Panc1 (cell line): Measurements from ENCODE around the gene ACP4. TPM values are rescaled to one million over a fixed set of nuclear protein-coding genes. Genes with fewer than 3 reads are reported as not detected.

Source experiments
- ATAC-seq: fragments of 200-7000 bp; cut with Tn5 transposase; 2 replicates; pipeline ENCODE4 v1.9.1; 2020; ENCODE audit warnings: mild to moderate bottlenecking, moderate library complexity
- BruUV-seq: library from RNA; stranded (reverse); fragments of 400-500 nt; replicated peaks from 2 replicates; lab custom pipeline; 2021; lab: Mats Ljungman, UMichigan
- CTCF ChIA-PET: fragments of 300-600 bp; sonication (Branson Sonifier 250); formaldehyde crosslinking; loops from one replicate; lab custom pipeline; 2022; ENCODE audit warnings: antibody characterized with exemption; lab: Charles Lee
- POLR2A ChIA-PET: fragments of 300-600 bp; sonication (Branson Sonifier 250); formaldehyde crosslinking; loops from one replicate; lab custom pipeline; 2022; ENCODE audit warnings: antibody characterized with exemption; lab: Charles Lee
- DNase-seq: peaks from one replicate; pipeline ENCODE4 v3.0.0-alpha.2; 2010; ENCODE audit warnings: low read depth, low spot score
- H3K27ac ChIP-seq: 2 replicates; pipeline ENCODE4 v1.5.1; 2011; ENCODE audit warnings: mild to moderate bottlenecking, low read length, inconsistent platforms
- H3K27me3 ChIP-seq: fragments of 200-500 bp; sonication (Bioruptor generic); 2 replicates; pipeline ENCODE4 v1.6.0; 2014; ENCODE audit warnings: low read length, inconsistent platforms; ENCODE audit not compliant: control insufficient read depth, insufficient read depth
- H3K36me3 ChIP-seq: fragments of 200-500 bp; sonication (Bioruptor generic); 2 replicates; pipeline ENCODE4 v1.5.1; 2014; ENCODE audit warnings: inconsistent platforms, mild to moderate bottlenecking, low read length, moderate library complexity; ENCODE audit not compliant: control insufficient read depth, insufficient read depth
- H3K4me1 ChIP-seq: 2 replicates; pipeline ENCODE4 v1.5.1; 2011; ENCODE audit warnings: inconsistent platforms, mild to moderate bottlenecking, low read length, moderate library complexity; ENCODE audit not compliant: control insufficient read depth, insufficient read depth
- H3K4me3 ChIP-seq, 2 experiments: 2 replicates each; pipeline ENCODE4 v1.5.1; 2011 to 2012; ENCODE audit warnings: low read depth in 2 of 2, low read length in 2 of 2, mild to moderate bottlenecking in 2 of 2, inconsistent platforms in 1 of 2, moderate library complexity in 1 of 2
- H3K9me3 ChIP-seq: fragments of 200-500 bp; sonication (Bioruptor generic); 2 replicates; pipeline ENCODE4 v1.5.1; 2014; ENCODE audit warnings: low read depth, mild to moderate bottlenecking, inconsistent platforms, low read length, moderate library complexity; ENCODE audit not compliant: control insufficient read depth, insufficient read depth
- CTCF ChIP-seq: fragments of 450-650 bp; IDR thresholded peaks from 2 replicates; pipeline ENCODE4 v1.5.1; 2017; ENCODE audit warnings: mild to moderate bottlenecking
- POLR2AphosphoS5 ChIP-seq: IDR thresholded peaks from 2 replicates; pipeline ENCODE4 v1.6.1; 2012; ENCODE audit warnings: mild to moderate bottlenecking, low read depth, low read length, moderate library complexity
- REST ChIP-seq, 2 experiments: IDR thresholded peaks; 2 replicates each; pipeline ENCODE4 v1.6.1; 2011 to 2012; ENCODE audit warnings: low read depth in 2 of 2, control low read depth in 1 of 2, low read length in 1 of 2, mild to moderate bottlenecking in 1 of 2, moderate library complexity in 1 of 2; ENCODE audit not compliant: insufficient read depth in 1 of 2
- SIN3A ChIP-seq: IDR thresholded peaks from 2 replicates; pipeline ENCODE4 v1.6.1; 2012; ENCODE audit warnings: low read depth, mild to moderate bottlenecking, low read length, moderate library complexity, borderline replicate concordance; ENCODE audit not compliant: insufficient read depth
- TCF7L2 ChIP-seq: IDR thresholded peaks from 2 replicates; pipeline ENCODE4 v1.6.1; 2011; ENCODE audit warnings: mild to moderate bottlenecking, low read depth, low read length, inconsistent platforms
- in situ Hi-C: cut with HindIII; loops from 2 replicates; pipeline ENCODE4 v1.10.0; 2016; ENCODE audit warnings: low sequenced_read_pairs, low pct_unique_long_range_greater_than_20kb
- intact Hi-C: fragments of 100-400 bp; cut with micrococcal nuclease; formaldehyde crosslinking; loops from one replicate; pipeline ENCODE4 v1.10.0; 2022; ENCODE audit not compliant: unreplicated experiment
- total RNA-seq: library from RNA; stranded (reverse); gene quantifications from one replicate; pipeline ENCODE4 v1.2.1, GENCODE V29; 2021; ENCODE audit not compliant: unreplicated experiment

The ACP4 gene
- total RNA-seq, 1 experiment from 2014 or later: not detected

- ChIA-PET CTCF (no interaction called here), POLR2A (no interaction called here)
- H3K27ac ChIP-seq: no peak overlapping the region
- no peaks in the 10 kb centered on the region for H3K27me3 ChIP-seq
- in situ Hi-C loops (no loop called here), intact Hi-C loops (loop anchor here (5.0 kb wide), 1 partner anchor 123 kb away; no protein-coding TSS in a partner anchor)
- peaks cover 13% of the 10 kb centered on the region for H3K36me3 ChIP-seq
- H3K4me3 ChIP-seq: no peak overlapping the region
- no peaks in the 10 kb centered on the region for H3K9me3 ChIP-seq
- H3K4me1 ChIP-seq: peaks cover 8% of the 10 kb centered on the region
- ATAC-seq (no peak), DNase-seq (no peak)
- no peak for TF ChIP-seq POLR2AphosphoS5
- TF ChIP-seq CTCF: no peak
- TF ChIP-seq REST (IDR thresholded peaks at IDR 0.05; ENCODE audit: insufficient read depth in 1 of 2, low read depth in 2 of 2, low read length in 1 of 2): no peak
- TF ChIP-seq SIN3A: no peak
- no peak for TF ChIP-seq TCF7L2
- no TSS peak for BruUV-seq
Observed at GRCh38 chr19:50799547-50799851, 9.3 kb downstream of the ACP4 start.

GRCh38 chr19:50801107-50801506 lies 10.9 kb downstream of the ACP4 start:
- ATAC-seq (no peak), DNase-seq (no peak)
- TSS peak; percentile 54 for BruUV-seq
- ChIA-PET CTCF (no interaction called here), POLR2A (no interaction called here)
- peaks cover 13% of the 10 kb centered on the region for H3K36me3 ChIP-seq
- H3K4me3 ChIP-seq: no peak overlapping the region
- TF ChIP-seq POLR2AphosphoS5 (no peak), CTCF (no peak), SIN3A (no peak), TCF7L2 (no peak), REST (IDR thresholded peaks at IDR 0.05; ENCODE audit: insufficient read depth in 1 of 2, low read depth in 2 of 2, low read length in 1 of 2) (no peak)
- H3K4me1 ChIP-seq: peaks cover 8% of the 10 kb centered on the region
- intact Hi-C loops (no loop called here), in situ Hi-C loops (no loop called here)
- no peaks in the 10 kb centered on the region for H3K9me3 ChIP-seq
- no peaks in the 10 kb centered on the region for H3K27me3 ChIP-seq
- H3K27ac ChIP-seq: no peak overlapping the region
